ENCODE results near the gene USP36. TPM values are rescaled to one million over a fixed set of nuclear protein-coding genes. Genes with fewer than 3 reads are reported as not detected.

USP36 gene
- total and polyA plus RNA-seq, 9 of the 15 experiments (the other 6 are each of a cell fraction or from before 2014, with no cell fraction given): 6.4 to 72.8 (median 22.5) TPM

DNA sequence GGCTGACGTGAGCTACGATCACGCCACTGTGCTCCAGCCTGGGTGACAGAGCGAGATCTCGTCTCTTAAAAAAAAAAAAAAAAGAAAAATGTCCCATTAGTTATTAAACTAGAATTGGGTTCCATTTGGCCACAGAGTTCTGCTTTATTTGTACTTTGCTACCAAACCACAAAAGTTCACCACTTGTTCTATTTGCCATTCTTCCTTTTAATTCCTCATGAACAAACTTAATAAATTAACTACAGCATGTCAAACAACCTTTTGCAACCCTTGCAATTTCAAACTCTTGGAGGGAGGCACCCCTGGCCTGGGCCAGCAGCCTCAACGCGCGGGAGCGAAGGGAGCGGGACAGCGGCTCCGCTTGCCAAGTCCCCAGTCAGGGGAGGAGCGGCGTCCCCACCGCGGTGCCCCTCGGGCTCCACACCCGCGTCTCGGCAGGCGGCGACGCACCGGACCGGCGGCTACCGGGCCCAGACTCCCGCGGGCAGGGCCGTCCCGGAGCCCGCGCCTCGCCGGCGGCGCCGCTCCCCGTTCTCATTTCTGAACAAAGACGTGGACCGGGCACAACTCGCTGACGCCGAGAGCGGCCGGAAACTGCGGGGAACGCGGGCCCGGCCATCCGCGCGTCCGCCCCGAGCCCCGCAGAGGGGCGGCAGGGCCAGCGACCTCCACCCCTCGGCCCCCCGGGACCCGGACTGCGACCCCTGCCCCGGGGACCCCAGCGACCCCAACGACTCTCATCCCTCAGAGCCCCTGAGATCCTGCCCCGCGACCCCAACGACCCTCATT lies 59.3 kb downstream of the USP36 start (continued):
- peak in 1 of 2 experiments; percentile 33; a peak in 1 of 4 replicates for TF ChIP-seq NONO (IDR thresholded peaks at IDR 0.05; ENCODE audit: low read depth in 2 of 2, low read length in 1 of 2)
- TF ChIP-seq CAMTA2 (CRISPR knock-in tag; conservative IDR thresholded peaks at IDR 0.05): no peak
- peak; percentile 13; the same call in 1 of the 2 replicates for TF ChIP-seq REST (IDR thresholded peaks at IDR 0.05; ENCODE audit: borderline replicate concordance)
- no peak for TF ChIP-seq REST (CRISPR knock-in tag; IDR thresholded peaks at IDR 0.05; ENCODE audit: low read depth)
- TF ChIP-seq ZNF592 (IDR thresholded peaks at IDR 0.05): peak; percentile 22; the same call in 1 of the 2 replicates

All from K562 (cell line).